ENCODE measurements around the gene ACTG1. TPM values are rescaled to one million over a fixed set of nuclear protein-coding genes. Genes with fewer than 3 reads are reported as not detected.

The ACTG1 gene
- total RNA-seq, 1 donor from 2014 or later, result 4,391 TPM

DNA sequence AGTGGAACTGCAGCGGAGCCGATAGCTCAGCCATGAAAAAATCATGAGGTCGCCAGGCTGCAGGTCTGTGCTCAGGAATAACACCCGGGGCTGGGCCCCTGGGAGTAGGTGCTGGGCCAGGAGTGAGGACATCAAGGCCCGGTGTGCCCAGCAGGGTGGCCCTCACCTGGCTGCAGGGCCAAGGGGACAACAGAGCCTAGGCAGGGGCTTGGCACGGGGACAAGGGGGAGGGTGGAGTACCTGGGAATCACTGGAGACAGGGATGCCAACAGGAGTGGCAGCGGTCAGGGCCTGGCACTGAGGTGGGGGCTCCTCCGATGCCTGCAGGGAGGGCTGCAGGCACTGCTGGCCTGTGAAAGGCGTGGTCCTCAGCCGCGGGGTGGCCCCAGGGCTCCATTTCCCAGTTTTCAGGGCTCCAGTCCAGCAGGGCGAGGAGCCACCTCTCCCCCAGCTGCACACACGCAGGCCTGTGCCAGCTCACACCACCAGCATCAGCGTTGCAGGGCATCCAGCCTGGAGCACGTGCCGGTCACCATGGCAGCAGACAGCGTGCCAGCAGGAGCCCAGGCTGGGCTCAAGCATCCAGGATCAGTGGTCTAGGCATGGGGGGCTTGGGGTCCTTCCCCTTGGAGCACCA, 10.9 kb upstream of the ACTG1 start:
- no peaks in the 10 kb centered on the region for H3K36me3 Mint-ChIP-seq
- no peak overlapping the region for H3K4me3 Mint-ChIP-seq
- no peaks in the 10 kb centered on the region for H3K9me3 Mint-ChIP-seq
- no peak for DNase-seq (ENCODE audit: low spot score in 2 of 2, unreplicated experiment in 2 of 2)
- H3K4me1 Mint-ChIP-seq, result peaks cover 12% of the 10 kb centered on the region
- TF ChIP-seq, protein P1, sequence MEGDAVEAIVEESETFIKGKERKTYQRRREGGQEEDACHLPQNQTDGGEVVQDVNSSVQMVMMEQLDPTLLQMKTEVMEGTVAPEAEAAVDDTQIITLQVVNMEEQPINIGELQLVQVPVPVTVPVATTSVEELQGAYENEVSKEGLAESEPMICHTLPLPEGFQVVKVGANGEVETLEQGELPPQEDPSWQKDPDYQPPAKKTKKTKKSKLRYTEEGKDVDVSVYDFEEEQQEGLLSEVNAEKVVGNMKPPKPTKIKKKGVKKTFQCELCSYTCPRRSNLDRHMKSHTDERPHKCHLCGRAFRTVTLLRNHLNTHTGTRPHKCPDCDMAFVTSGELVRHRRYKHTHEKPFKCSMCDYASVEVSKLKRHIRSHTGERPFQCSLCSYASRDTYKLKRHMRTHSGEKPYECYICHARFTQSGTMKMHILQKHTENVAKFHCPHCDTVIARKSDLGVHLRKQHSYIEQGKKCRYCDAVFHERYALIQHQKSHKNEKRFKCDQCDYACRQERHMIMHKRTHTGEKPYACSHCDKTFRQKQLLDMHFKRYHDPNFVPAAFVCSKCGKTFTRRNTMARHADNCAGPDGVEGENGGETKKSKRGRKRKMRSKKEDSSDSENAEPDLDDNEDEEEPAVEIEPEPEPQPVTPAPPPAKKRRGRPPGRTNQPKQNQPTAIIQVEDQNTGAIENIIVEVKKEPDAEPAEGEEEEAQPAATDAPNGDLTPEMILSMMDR (IDR thresholded peaks at IDR 0.05; ENCODE audit: unreplicated experiment), result peak; percentile 4
- no peak overlapping the region for H3K27ac Mint-ChIP-seq
- H3K27me3 Mint-ChIP-seq (ENCODE audit: low read depth), result peaks cover 9% of the 10 kb centered on the region

DNA sequence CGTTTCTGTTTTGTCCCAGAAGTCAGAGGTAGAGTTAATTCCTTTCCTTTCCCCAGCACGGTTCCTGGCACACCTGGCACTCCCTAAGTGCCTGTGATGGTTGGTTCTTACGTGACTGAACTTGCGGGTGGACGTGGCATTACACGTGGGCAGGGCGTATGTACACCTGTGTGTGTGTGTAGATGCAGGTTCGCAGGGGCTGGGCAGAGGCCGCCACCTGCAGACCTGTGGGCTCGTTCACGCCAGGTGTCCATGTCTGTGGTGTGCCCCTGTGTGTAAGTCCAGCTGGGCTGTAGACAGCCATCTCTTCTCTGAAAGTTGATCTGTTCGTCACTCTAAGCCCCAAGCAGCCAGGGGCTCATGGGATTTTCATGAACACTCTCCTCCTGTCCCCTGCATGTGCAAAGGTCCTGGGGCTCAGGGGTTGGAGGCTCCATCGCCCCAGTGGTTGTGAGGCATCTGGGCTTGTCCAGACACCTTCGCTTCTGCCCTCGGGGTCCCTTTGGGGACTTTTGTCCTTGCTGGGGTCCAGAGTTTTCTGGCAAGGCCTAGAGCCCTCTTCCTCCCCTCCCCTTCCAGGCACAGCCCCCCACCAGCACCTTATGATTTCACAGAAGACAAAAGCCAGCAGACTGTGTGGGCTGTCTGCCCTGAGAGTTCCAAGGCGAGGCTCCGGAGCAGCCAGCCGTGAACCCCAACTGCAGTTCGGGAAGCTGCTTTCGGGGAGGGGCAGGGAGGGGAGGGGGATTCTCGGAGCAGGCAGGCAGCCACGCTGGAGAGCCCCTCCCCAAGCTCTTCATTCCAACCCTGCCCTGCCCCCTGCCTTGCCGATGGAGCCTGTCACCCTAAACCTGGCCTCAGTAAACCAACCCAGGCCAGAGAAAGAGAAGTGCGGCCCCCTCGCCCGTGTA, 10.1 kb upstream of the ACTG1 start:
- peaks cover 19% of the 10 kb centered on the region for H3K4me1 Mint-ChIP-seq
- TF ChIP-seq, protein P1 (IDR thresholded peaks at IDR 0.05; ENCODE audit: unreplicated experiment), result peak; percentile 24
- H3K27me3 Mint-ChIP-seq (ENCODE audit: low read depth), result peaks cover 13% of the 10 kb centered on the region
- DNase-seq (ENCODE audit: low spot score in 2 of 2, unreplicated experiment in 2 of 2), result no peak
- no peak overlapping the region for H3K27ac Mint-ChIP-seq
- no peak overlapping the region for H3K4me3 Mint-ChIP-seq
- H3K9me3 Mint-ChIP-seq, result no peaks in the 10 kb centered on the region
- H3K36me3 Mint-ChIP-seq, result no peaks in the 10 kb centered on the region

DNA sequence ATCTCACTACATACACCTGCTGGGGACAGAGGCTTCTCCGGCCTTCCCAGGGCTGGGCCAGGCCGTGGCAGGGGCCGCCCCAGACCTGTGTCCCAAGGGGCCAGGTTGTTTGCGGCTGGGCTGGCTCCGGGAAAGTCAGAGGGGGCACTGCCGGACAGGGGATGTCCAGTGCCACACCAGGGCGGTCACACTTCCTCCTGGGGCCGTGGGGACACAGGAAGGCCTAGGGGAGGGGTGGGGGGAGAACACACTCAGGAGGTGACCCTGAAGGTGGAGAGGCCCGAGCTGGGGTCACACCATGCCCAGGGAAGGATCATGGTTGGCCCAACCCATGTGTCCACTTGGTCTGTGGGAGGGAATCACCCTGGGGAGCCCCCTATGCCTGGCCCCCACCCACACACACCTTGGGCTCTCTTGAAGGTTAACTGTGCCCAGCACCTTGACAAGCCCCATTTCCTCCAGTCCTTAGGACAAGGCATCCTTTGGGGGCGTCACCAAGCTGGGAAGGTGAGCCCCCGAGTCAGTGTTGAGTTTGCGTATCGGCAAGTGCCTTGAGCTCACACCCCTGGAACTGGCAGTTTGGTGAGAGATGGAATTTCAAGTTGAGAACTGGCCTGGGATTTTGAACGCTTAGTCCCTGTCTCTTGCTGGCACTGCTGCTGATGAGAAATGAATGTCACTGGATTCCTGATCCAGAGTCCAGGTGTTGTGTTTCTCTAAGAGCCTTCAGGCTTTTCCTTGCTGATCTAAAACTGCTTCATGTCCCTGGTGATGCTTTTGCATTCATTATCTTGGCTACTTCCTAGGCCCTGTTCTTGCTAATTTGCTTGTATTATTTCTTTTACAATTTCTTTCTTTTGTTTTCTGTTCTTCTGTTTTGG, 7.7 kb upstream of the ACTG1 start:
- Mint-ChIP-seq H3K9me3 (no peaks in the 10 kb centered on the region), H3K36me3 (no peaks in the 10 kb centered on the region), H3K27me3 (ENCODE audit: low read depth) (peaks cover 13% of the 10 kb centered on the region), H3K27ac (no peak overlapping the region), H3K4me3 (peak overlapping the region; percentile 44), H3K4me1 (peaks cover 31% of the 10 kb centered on the region)
- TF ChIP-seq, protein P1 (IDR thresholded peaks at IDR 0.05; ENCODE audit: unreplicated experiment), result no peak
- DNase-seq (ENCODE audit: low spot score in 2 of 2, unreplicated experiment in 2 of 2), result no peak

DNA sequence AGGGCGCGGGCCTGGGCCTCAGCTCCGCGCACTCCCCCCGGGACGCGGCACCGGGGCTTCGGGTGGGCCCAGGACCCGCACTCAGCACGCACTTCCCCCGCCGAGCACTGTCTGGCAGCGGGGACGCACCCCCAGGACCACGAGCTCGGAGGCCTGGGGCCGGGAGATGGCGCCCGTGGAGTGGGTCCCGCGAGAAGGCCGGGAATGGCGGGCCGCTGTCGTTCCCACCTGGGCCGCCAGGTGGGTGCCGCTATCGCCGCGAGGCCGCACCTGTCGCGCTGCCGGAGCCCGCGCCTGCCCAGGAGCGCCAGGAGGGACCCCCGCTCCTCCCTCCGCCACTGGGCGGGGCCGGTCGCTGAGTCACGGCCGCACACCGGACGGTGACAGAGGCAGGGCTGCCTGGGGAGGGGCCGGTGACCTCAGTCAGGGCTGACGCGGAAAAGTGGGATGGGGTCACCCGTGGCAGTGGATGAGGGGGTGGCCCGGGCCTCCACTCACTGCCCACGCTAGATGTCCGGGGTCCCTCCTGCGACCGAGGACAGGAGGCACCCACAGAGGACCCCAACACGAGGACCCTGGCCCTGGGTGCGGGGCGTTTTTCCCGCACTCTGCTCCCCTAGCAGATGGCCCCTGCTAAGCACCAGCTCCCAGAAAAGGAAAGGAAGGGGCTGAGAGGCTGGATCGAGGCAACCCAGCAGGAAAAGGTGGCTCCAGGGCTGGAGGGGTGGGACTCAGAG, 6.9 kb upstream of the ACTG1 start:
- Mint-ChIP-seq H3K9me3 (no peaks in the 10 kb centered on the region), H3K27me3 (ENCODE audit: low read depth) (peaks cover 13% of the 10 kb centered on the region), H3K27ac (no peak overlapping the region), H3K4me1 (peaks cover 34% of the 10 kb centered on the region), H3K36me3 (no peaks in the 10 kb centered on the region), H3K4me3 (peak overlapping the region; percentile 30)
- TF ChIP-seq, protein P1 (IDR thresholded peaks at IDR 0.05; ENCODE audit: unreplicated experiment), result peak; percentile 92
- DNase-seq (ENCODE audit: low spot score in 2 of 2, unreplicated experiment in 2 of 2), result peak; percentile 48 to 70

DNA sequence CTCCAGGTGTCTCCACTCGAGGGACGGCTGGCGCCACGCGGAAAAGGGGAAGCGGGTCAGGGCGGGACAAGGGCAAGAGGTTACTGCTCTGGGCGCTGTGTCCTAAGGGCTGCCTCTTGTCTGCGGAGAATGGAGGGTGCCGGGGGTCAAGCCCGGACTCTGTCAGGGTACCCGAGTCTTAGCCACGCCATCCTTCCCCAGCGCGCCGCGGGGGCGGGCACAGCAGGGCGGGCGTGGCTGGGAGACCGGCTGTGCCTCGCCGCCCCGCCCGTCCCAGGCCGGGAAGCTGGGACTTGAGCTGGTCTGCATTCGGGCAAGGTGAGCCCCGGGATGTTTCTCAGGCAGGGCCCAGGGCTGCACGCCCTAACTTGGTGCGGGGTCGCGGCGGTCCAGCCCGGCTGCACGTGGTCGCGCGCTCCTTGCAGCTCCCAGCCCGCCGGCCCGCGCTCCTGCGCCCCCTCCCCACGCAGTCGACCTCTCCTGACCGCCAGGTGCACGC, 6.2 kb upstream of the ACTG1 start:
- TF ChIP-seq, protein P1 (IDR thresholded peaks at IDR 0.05; ENCODE audit: unreplicated experiment), result no peak
- Mint-ChIP-seq H3K9me3 (no peaks in the 10 kb centered on the region), H3K4me3 (peak overlapping the region; percentile 49), H3K27me3 (ENCODE audit: low read depth) (peaks cover 13% of the 10 kb centered on the region), H3K4me1 (peaks cover 34% of the 10 kb centered on the region), H3K36me3 (no peaks in the 10 kb centered on the region), H3K27ac (no peak overlapping the region)
- peak in 1 of 2 experiments; percentile 17 for DNase-seq (ENCODE audit: low spot score in 2 of 2, unreplicated experiment in 2 of 2)

All from mesothelial cell of epicardium (in vitro differentiated cells).